ENCODE results near the gene EMSY. TPM values are rescaled to one million over a fixed set of nuclear protein-coding genes. Genes with fewer than 3 reads are reported as not detected.
"Not testable (repeated sequence)": the region's sequence is repeated elsewhere in the genome, so short reads cannot be mapped to it uniquely, and the experiment has no call there.

Gene EMSY
- total and polyA plus RNA-seq, 2 of the 13 experiments (the other 11 are each of a cell fraction or from before 2014, with no cell fraction given) = 11.6 to 18.5 TPM

DNA sequence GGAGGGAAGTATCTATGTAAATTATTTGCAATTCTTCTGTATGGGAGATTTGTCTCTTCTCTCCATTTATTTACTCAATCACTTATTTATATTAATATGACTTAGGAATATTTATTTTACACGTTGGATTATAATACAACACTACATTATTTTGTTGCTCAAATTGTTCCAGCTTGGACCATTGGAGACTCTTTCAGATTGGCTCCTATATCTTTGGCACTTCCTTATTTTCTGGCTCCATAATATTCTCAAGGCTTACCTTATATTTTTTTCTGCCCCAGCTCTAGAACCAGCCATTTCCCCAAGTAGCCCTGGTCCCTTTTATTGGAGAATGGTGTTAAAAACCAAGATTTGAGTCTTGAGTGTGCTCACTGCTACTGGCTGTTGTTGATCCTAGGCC lies 123.8 kb downstream of the EMSY start (continued):
- no peak for TF ChIP-seq ZBTB8A (CRISPR knock-in tag; IDR thresholded peaks at IDR 0.05; ENCODE audit: borderline replicate concordance, low read depth)

DNA sequence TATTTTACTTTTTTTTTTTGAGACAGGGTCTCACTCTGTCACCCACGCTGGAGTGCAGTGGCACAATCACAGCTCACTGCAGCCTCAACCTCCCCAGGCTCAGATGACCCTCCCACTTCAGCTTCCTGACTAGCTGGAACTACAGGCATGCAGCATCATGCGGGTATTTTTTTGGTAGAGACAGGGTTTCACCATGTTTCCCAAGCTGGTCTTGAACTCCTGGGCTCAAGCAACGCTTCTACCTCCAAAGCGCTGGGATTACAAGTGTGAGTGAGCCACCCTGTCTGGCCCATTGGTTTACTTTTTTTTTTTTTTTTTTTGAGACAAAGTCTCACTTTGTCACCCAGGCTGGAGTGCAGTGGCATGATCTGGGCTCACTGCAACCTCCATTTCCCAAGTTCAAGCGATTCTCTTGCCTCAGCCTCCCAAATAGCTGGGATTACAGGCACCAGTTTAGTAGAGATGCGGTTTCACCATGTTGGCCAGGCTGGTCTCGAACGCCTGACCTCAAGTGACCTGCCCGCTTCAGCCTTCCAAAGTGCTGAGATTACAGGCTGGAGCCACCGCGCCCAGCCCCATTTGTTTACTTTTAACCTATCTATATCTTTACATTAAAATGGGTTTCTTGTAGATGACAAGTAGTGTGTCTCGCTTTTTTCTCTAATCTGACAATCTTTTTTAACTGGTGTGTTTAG lies 127.5 kb downstream of the EMSY start:
- H3K79me2 ChIP-seq (ENCODE audit: insufficient read depth, low read length); H3K27me3 ChIP-seq (ENCODE audit: control insufficient read depth in 1 of 2, insufficient read depth in 2 of 2, low read length in 2 of 2); H3K4me3 ChIP-seq (replicated peaks in 1 of 3; ENCODE audit: insufficient read depth in 1 of 3, low read depth in 2 of 3, low read length in 3 of 3); H2AFZ ChIP-seq (ENCODE audit: low read length); H3K9me3 ChIP-seq (ENCODE audit: low read length); H3K9ac ChIP-seq (ENCODE audit: insufficient read depth, low read depth, low read length); H3K36me3 ChIP-seq (replicated peaks in 1 of 2; ENCODE audit: control insufficient read depth in 1 of 2, insufficient read depth in 2 of 2, low read length in 2 of 2); ATAC-seq; POLR2A ChIA-PET; BruUV-seq (replicated peaks); H3K4me1 ChIP-seq (ENCODE audit: insufficient read depth, low read length); intact Hi-C loops (cut with micrococcal nuclease; ENCODE audit: unreplicated experiment); CTCF ChIA-PET (ENCODE audit: low intra/inter-chr PET ratio, low total read pairs); H3K27ac ChIP-seq (ENCODE audit: extremely low read length, insufficient read depth, low read length); H4K20me1 ChIP-seq (ENCODE audit: insufficient read depth, low read length); FAIRE-seq; in situ Hi-C loops (cut with HindIII; ENCODE audit: extremely low pct_ligation_motif_present, low pct_unique_long_range_greater_than_20kb); DNase-seq (ENCODE audit: low spot score); H3K4me2 ChIP-seq (ENCODE audit: low read depth, low read length): not testable (repeated sequence)
- 17% methylated on average over 12 of the region's 12 CpGs for WGBS (ENCODE audit: low lambda C conversion rate)

DNA sequence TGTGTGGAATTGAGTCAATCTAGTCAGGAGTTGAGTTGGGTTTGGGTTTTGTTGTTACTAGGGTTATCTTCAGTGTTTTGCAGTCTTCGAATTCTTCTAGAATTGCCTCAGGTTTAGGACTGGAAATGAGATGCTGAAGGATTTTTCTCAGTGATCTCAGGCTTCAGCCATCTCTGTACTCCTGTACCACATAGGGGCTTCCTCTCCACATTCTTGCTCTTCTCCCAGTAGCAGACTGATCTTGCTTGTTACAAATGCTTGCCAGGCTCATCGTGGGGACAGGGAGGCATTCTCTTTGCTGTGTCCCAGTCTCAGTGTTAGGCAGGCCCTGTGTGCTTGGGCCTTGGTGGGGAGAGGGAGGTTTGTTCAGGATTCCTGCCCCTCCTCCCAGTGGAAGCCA lies 129.6 kb downstream of the EMSY start:
- Histone ChIP-seq H3K4me1 (ENCODE audit: insufficient read depth, low read length) (0 out of 2 replicates have a peak, but pooled peaks cover 7% of the 10 kb centered on the region), H3K27me3 (ENCODE audit: control insufficient read depth in 1 of 2, insufficient read depth in 2 of 2, low read length in 2 of 2) (peaks cover 0 to 13% of the 10 kb centered on the region in 2 experiments; a peak in 2 of 5 replicates), H3K4me3 (replicated peaks in 1 of 3; ENCODE audit: insufficient read depth in 1 of 3, low read depth in 2 of 3, low read length in 3 of 3) (no peak overlapping the region), H3K79me2 (ENCODE audit: insufficient read depth, low read length) (no peaks in the 10 kb centered on the region), H2AFZ (ENCODE audit: low read length) (no peak overlapping the region), H3K9me3 (ENCODE audit: low read length) (no peaks in the 10 kb centered on the region), H3K36me3 (replicated peaks in 1 of 2; ENCODE audit: control insufficient read depth in 1 of 2, insufficient read depth in 2 of 2, low read length in 2 of 2) (no peaks in the 10 kb centered on the region), H3K9ac (ENCODE audit: insufficient read depth, low read depth, low read length) (no peak overlapping the region), H3K4me2 (ENCODE audit: low read depth, low read length) (no peak overlapping the region), H3K27ac (ENCODE audit: extremely low read length, insufficient read depth, low read length) (no peak overlapping the region), H4K20me1 (ENCODE audit: insufficient read depth, low read length) (no peaks in the 10 kb centered on the region)
- DNase-seq (ENCODE audit: low spot score) (no peak), ATAC-seq (no peak; the same call in 2 of the 3 replicates), FAIRE-seq (no peak)
- ChIA-PET CTCF (ENCODE audit: low intra/inter-chr PET ratio, low total read pairs) (no interaction called here), POLR2A (no interaction called here)
- BruUV-seq (replicated peaks) = no TSS peak
- intact Hi-C loops (cut with micrococcal nuclease; ENCODE audit: unreplicated experiment) = no loop called here
- in situ Hi-C loops (cut with HindIII; ENCODE audit: extremely low pct_ligation_motif_present, low pct_unique_long_range_greater_than_20kb) = no loop called here
- WGBS (ENCODE audit: low lambda C conversion rate) = 0% methylated on average over 2 of the region's 2 CpGs
- TF ChIP-seq SNAI1 (CRISPR knock-in tag; IDR thresholded peaks at IDR 0.05; ENCODE audit: borderline replicate concordance) = no peak
